RWPE2 (cell line): ENCODE results near the gene ZNF221.

Experiments used
- ATAC-seq: fragments of 200-7000 bp; cut with Tn5 transposase; 3 replicates; pipeline ENCODE4 v1.9.1; 2021; ENCODE audit warnings: low read depth
- DNase-seq: peaks from one replicate; pipeline ENCODE4 v3.0.0-alpha.2; 2020; ENCODE audit warnings: low spot score
- H3K27ac ChIP-seq: fragments of 450-650 bp; 2 replicates; pipeline ENCODE4 v1.5.1; 2017; ENCODE audit warnings: mild to moderate bottlenecking; ENCODE audit not compliant: poor library complexity, severe bottlenecking
- H3K27me3 ChIP-seq: fragments of 250-450 bp; sonication (Bioruptor Pico); 2 replicates; pipeline ENCODE4 v1.5.1; 2021; ENCODE audit warnings: mild to moderate bottlenecking, moderate library complexity; ENCODE audit not compliant: insufficient read depth, poor library complexity, severe bottlenecking
- H3K36me3 ChIP-seq: fragments of 250-450 bp; sonication (Bioruptor Pico); 2 replicates; pipeline ENCODE4 v1.5.1; 2020; ENCODE audit warnings: low read depth, mild to moderate bottlenecking, moderate library complexity
- H3K4me1 ChIP-seq: fragments of 250-450 bp; sonication (Bioruptor Pico); 2 replicates; pipeline ENCODE4 v1.5.1; 2021; ENCODE audit warnings: mild to moderate bottlenecking, moderate library complexity; ENCODE audit not compliant: insufficient read depth, poor library complexity, severe bottlenecking
- H3K4me3 ChIP-seq: fragments of 250-450 bp; sonication (Bioruptor Pico); 2 replicates; pipeline ENCODE4 v1.5.1; 2021; ENCODE audit warnings: mild to moderate bottlenecking, moderate library complexity; ENCODE audit not compliant: severe bottlenecking
- H3K9me3 ChIP-seq: fragments of 250-450 bp; sonication (Bioruptor Pico); 2 replicates; pipeline ENCODE4 v1.5.1; 2021; ENCODE audit warnings: mild to moderate bottlenecking, moderate library complexity; ENCODE audit not compliant: severe bottlenecking
- TF ChIP-seq, protein P1 (sequence below): fragments of 450-650 bp; IDR thresholded peaks from one replicate; pipeline ENCODE4 v1.5.1; 2017; ENCODE audit warnings: mild to moderate bottlenecking, moderate library complexity; ENCODE audit not compliant: poor library complexity, severe bottlenecking

Gene ZNF221

GRCh38 chr19:43906774-43907173 lies 44.3 kb upstream of the ZNF221 start:
- Histone ChIP-seq H3K27me3 (no peaks in the 10 kb centered on the region), H3K4me1 (no peaks in the 10 kb centered on the region), H3K9me3 (peaks cover 9% of the 10 kb centered on the region), H3K4me3 (no peak overlapping the region), H3K27ac (no peak overlapping the region), H3K36me3 (no peaks in the 10 kb centered on the region)
- ATAC-seq: no peak
- TF ChIP-seq, protein P1, sequence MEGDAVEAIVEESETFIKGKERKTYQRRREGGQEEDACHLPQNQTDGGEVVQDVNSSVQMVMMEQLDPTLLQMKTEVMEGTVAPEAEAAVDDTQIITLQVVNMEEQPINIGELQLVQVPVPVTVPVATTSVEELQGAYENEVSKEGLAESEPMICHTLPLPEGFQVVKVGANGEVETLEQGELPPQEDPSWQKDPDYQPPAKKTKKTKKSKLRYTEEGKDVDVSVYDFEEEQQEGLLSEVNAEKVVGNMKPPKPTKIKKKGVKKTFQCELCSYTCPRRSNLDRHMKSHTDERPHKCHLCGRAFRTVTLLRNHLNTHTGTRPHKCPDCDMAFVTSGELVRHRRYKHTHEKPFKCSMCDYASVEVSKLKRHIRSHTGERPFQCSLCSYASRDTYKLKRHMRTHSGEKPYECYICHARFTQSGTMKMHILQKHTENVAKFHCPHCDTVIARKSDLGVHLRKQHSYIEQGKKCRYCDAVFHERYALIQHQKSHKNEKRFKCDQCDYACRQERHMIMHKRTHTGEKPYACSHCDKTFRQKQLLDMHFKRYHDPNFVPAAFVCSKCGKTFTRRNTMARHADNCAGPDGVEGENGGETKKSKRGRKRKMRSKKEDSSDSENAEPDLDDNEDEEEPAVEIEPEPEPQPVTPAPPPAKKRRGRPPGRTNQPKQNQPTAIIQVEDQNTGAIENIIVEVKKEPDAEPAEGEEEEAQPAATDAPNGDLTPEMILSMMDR: no peak
- no peak for DNase-seq

DNA sequence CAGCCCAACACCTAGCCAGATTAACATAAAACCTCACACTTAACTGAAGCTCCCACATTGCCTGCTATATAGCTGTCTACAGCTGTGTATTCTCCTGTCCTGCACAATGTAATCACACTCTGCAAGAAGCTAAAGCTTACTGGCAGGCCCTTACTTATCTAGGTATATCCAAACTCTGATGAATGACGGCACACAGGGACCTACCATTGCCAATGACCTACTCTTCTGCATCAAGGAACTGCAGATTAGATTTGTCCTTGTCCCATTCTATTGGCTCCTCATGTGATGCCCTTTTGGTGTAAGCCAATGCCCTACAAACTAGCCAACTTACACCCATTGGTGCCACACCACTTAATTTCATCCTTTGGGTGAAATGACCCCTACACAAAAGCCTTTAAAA lies 42.4 kb upstream of the ZNF221 start:
- DNase-seq (no peak), ATAC-seq (no peak)
- H3K4me1 ChIP-seq: no peaks in the 10 kb centered on the region
- TF ChIP-seq, protein P1: no peak
- no peaks in the 10 kb centered on the region for H3K27me3 ChIP-seq
- peaks cover 9% of the 10 kb centered on the region for H3K9me3 ChIP-seq
- H3K27ac ChIP-seq: no peak overlapping the region
- no peak overlapping the region for H3K4me3 ChIP-seq
- H3K36me3 ChIP-seq: peaks cover 11% of the 10 kb centered on the region

DNA sequence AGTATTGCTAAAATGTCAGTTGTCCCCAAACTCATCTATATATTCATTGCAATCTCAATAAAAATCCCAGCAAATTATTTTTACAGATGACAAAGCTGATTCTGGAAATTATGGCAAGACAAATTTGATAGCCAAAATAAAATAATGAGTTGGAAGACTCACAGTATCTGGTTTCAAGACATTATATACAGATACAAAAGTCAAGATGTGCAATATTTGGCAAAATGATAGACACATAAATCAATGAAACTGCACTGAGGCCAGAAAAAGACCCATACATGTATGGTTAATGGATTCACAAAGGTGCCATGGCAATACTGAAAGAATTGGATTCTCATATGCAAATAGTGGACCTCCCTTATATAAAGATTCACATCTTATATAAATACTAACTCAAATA lies 40.1 kb upstream of the ZNF221 start:
- Histone ChIP-seq H3K9me3 (peaks cover 22% of the 10 kb centered on the region), H3K27me3 (no peaks in the 10 kb centered on the region), H3K4me1 (no peaks in the 10 kb centered on the region), H3K4me3 (no peak overlapping the region), H3K27ac (no peak overlapping the region), H3K36me3 (peaks cover 33% of the 10 kb centered on the region)
- DNase-seq (no peak), ATAC-seq (no peak)
- TF ChIP-seq, protein P1: no peak

DNA sequence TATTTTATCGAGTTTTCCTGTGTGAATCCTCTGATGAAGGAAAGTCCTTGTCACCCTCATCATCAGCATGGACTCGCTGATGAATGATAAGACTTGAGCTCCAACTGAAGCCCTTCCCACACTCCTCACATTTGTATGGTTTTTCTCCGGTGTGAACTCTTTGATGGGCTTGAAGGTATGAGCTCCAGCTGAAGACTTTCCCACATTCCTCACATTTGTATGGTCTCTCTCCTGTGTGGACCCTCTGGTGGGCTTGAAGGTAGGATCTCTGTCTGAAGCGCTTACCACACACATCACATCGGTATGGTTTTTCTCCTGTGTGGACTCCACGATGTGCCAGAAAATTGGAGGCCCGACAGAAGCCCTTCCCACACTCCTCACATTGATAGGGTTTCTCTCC lies 37.6 kb upstream of the ZNF221 start:
- Histone ChIP-seq H3K36me3 (peaks cover 56% of the 10 kb centered on the region), H3K4me3 (no peak overlapping the region), H3K4me1 (no peaks in the 10 kb centered on the region), H3K9me3 (peaks cover 19% of the 10 kb centered on the region), H3K27ac (no peak overlapping the region), H3K27me3 (no peaks in the 10 kb centered on the region)
- TF ChIP-seq, protein P1: no peak
- DNase-seq (no peak), ATAC-seq (no peak)

DNA sequence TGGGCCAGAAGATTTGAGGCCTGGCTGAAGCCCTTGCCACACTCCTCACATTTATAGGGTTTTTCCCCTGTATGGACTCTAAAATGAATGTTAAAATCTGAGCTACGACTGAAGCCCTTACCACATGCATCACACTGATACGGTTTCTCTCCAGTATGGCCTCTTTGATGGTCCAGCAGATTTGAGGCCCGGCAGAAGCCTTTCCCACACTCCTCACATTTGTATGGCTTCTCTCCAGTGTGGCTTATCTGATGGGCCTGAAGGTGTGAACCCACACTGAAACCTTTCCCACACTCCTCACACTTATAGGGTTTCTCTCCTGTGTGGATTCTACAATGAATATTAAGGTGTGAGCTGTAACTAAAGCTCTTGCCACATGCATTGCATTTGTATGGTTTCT lies 37.0 kb upstream of the ZNF221 start:
- Histone ChIP-seq H3K27me3 (no peaks in the 10 kb centered on the region), H3K36me3 (peaks cover 63% of the 10 kb centered on the region), H3K4me1 (no peaks in the 10 kb centered on the region), H3K27ac (no peak overlapping the region), H3K9me3 (peaks cover 18% of the 10 kb centered on the region), H3K4me3 (no peak overlapping the region)
- DNase-seq (no peak), ATAC-seq (no peak)
- TF ChIP-seq, protein P1: no peak
